GM19395 (cell line): ENCODE data around the gene MICA.
"Not testable (repeated sequence)": the region's sequence is repeated elsewhere in the genome, so short reads cannot be mapped to it uniquely, and the experiment has no call there.

Source experiments
- ATAC-seq: cut with Tn5 transposase; IDR thresholded peaks from one replicate; pipeline ENCODE4 v1.9.1; 2021; ENCODE audit warnings: mild to moderate bottlenecking, moderate library complexity; ENCODE audit not compliant: unreplicated experiment

Gene MICA

DNA sequence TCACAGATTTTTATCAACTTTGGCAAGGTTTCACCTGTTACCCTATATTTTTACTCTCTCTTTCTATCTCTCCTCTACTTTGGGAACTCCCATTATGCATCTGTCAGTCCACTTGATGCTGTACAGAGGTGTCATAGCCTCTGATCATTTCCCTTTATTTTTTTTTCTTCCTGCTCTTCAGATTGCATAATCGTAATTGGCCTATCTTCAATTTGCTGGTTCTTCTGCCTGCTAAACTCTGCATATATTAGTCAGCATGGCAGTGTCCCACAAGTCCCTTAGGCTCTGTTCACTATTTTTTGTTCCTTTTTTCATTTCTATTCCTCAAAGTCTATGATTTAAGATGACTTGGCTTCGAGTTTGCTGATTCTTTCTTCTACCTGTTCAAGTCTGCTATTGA lies 49.9 kb downstream of the MICA start:
- no peak for ATAC-seq

DNA sequence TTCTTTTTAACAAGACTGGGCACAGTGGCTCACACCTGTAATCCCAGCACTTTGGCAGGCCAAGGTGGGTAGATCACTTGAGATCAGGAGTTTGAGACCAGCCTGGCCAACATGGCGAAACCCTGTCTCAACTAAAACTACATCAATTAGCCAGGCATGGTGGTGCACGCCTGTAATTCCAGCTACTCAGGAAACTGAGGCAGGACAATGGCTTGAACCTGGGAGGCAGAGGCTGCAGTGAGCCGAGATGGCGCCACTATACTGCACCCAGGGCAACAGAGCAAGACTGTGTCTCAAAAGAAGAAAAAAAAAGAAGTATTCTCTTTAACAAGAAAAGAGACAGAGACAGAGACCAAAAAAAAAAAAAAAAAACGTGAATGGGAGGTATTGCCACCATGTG lies 56.5 kb downstream of the MICA start:
- not testable (repeated sequence) for ATAC-seq

DNA sequence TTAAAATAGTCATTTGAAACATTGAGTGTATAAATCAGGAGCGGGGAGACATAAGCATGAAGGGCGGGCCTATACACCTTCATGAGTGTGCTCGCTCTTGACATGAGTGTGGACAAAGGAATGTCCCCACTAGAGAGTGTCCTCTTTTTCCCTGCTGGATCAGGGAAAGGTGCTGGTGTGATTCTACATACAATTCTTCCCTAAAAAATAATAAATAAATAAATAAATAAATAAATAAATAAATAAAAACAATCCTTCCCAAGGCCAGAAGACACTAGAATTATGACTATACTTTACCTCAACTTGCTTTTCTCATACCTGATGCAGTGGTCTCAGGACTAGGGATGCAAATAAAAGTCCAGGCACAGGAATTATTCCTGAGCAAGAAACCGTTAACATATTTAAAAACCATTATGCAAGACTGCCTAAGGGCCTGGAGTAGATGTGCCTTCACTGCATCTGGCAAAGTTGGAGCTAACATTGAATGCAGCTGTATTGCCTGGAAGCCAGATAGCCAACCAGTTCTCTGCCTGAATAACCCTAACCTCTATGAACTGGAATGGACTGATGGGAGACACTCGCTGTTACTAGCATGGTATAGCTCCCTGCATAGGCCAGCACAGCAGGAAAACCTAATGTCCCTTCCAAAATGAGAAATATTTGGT lies 57.1 kb downstream of the MICA start:
- no peak for ATAC-seq

DNA sequence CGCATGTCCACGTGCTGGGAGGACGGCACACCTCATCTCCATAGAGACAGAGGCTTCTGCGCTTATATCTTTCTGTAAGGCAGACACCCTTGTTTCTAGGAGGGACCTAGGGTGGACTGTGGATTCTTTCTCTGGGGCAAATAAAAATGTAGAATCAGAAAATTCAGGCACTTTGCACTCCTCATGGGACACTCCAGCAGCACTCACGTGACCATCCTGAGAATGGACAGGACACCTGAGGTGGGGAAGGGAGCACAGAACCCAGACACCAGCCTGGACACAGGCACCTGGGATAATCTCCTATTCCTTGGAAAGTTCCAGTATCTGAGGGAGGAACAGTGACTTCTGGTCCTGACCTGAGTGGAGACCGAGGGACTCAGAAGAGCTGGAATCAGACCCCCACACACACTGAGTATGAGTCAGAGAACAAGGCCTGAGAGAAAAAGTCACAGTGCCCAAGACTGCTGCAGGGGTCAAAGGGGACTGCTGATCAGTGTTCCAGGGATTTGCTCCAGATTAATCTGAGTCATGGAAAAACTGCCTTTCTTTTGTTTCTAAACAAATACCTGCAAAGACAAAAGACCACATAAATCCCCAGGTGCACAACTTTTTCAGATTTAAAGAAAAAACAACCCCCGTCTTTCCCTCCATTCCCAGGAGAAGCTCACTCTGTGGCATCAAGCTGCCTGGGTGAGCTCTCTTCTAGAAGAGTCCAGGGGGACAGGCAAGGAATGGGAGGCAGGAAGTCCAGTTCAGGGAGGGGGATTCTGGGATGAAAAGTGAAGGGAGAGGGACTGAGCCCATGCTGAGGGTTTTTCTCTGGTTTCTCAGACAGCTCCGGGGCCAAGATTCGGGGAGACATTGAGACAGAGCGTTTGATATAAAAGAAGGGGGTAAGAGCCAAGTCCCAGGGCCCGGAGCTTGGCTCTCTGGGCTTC lies 58.9 kb downstream of the MICA start:
- ATAC-seq, result no peak

- peak; percentile 85 for ATAC-seq
These were observed 59.8 kb downstream of the MICA start for GRCh38 chr6:31462964-31463870.

GRCh38 chr6:31464252-31465184 lies 61.1 kb downstream of the MICA start:
- ATAC-seq, result no peak
